HG03095 (cell line): ENCODE measurements around the gene NAA11.
"Not testable (repeated sequence)": the region's sequence is repeated elsewhere in the genome, so short reads cannot be mapped to it uniquely, and the experiment has no call there.

ENCODE experiments used
- ATAC-seq: cut with Tn5 transposase; IDR thresholded peaks from one replicate; pipeline ENCODE4 v1.9.1; 2021; ENCODE audit warnings: moderate library complexity; ENCODE audit not compliant: unreplicated experiment

NAA11 gene

GRCh38 chr4:79311279-79311678, 14.6 kb downstream of the NAA11 start:
- ATAC-seq, result no peak

GRCh38 chr4:79308971-79309370, 16.9 kb downstream of the NAA11 start:
- no peak for ATAC-seq

GRCh38 chr4:79308137-79308536, 17.7 kb downstream of the NAA11 start:
- no peak for ATAC-seq

- no peak for ATAC-seq
Measured at GRCh38 chr4:79306795-79307194, 19.1 kb downstream of the NAA11 start.

GRCh38 chr4:79300280-79300679, 25.6 kb downstream of the NAA11 start:
- no peak for ATAC-seq

GRCh38 chr4:79298484-79298883, 27.4 kb downstream of the NAA11 start:
- no peak for ATAC-seq

GRCh38 chr4:79298027-79298426, 27.8 kb downstream of the NAA11 start:
- no peak for ATAC-seq

- no peak for ATAC-seq
Measured at GRCh38 chr4:79297479-79297878, 28.4 kb downstream of the NAA11 start.

GRCh38 chr4:79296768-79297428, 29.0 kb downstream of the NAA11 start:
- ATAC-seq, result no peak

- no peak for ATAC-seq
Measured at GRCh38 chr4:79295086-79295485, 30.8 kb downstream of the NAA11 start.

GRCh38 chr4:79294064-79294463, 31.8 kb downstream of the NAA11 start:
- ATAC-seq, result no peak

- peak; percentile 72 for ATAC-seq
Measured at GRCh38 chr4:79292008-79292407, 33.9 kb downstream of the NAA11 start.

- no peak for ATAC-seq
Measured at GRCh38 chr4:79290376-79290775, 35.5 kb downstream of the NAA11 start.

- no peak for ATAC-seq
Measured at GRCh38 chr4:79288185-79288584, 37.7 kb downstream of the NAA11 start.

- ATAC-seq, result no peak
Measured at GRCh38 chr4:79287718-79288117, 38.1 kb downstream of the NAA11 start.

- ATAC-seq, result no peak
Measured at GRCh38 chr4:79287076-79287475, 38.8 kb downstream of the NAA11 start.

- no peak for ATAC-seq
Measured at GRCh38 chr4:79281566-79282359, 44.1 kb downstream of the NAA11 start.

GRCh38 chr4:79277467-79277866, 48.4 kb downstream of the NAA11 start:
- ATAC-seq, result not testable (repeated sequence)

- ATAC-seq, result no peak
Measured at GRCh38 chr4:79273915-79274314, 51.9 kb downstream of the NAA11 start.

GRCh38 chr4:79272761-79273160, 53.1 kb downstream of the NAA11 start:
- no peak for ATAC-seq

GRCh38 chr4:79272126-79272525, 53.7 kb downstream of the NAA11 start:
- ATAC-seq, result no peak

- no peak for ATAC-seq
Measured at GRCh38 chr4:79267671-79268070, 58.2 kb downstream of the NAA11 start.
